ENCODE results near the gene THSD7B.
"Not testable (repeated sequence)": the region's sequence is repeated elsewhere in the genome, so short reads cannot be mapped to it uniquely, and the experiment has no call there.

Gene THSD7B

GRCh38 chr2:136956050-136956449, 190.7 kb downstream of the THSD7B start:
- H3K4me3 Mint-ChIP-seq, result no peak overlapping the region
- H3K36me3 Mint-ChIP-seq, result no peaks in the 10 kb centered on the region
- no peaks in the 10 kb centered on the region for H3K27me3 Mint-ChIP-seq
- H3K4me1 Mint-ChIP-seq (ENCODE audit: low read depth), result no peaks in the 10 kb centered on the region
- H3K27ac Mint-ChIP-seq, result no peak overlapping the region
- no peaks in the 10 kb centered on the region for H3K9me3 Mint-ChIP-seq (ENCODE audit: low read depth)

- Mint-ChIP-seq H3K9me3 (ENCODE audit: low read depth) (no peaks in the 10 kb centered on the region), H3K4me1 (ENCODE audit: low read depth) (no peaks in the 10 kb centered on the region), H3K4me3 (no peak overlapping the region), H3K36me3 (no peaks in the 10 kb centered on the region), H3K27ac (no peak overlapping the region), H3K27me3 (no peaks in the 10 kb centered on the region)
Measured at GRCh38 chr2:136957044-136957443, 191.7 kb downstream of the THSD7B start.

- no peaks in the 10 kb centered on the region for H3K36me3 Mint-ChIP-seq
- no peaks in the 10 kb centered on the region for H3K4me1 Mint-ChIP-seq (ENCODE audit: low read depth)
- no peak overlapping the region for H3K27ac Mint-ChIP-seq
- peaks cover 3% of the 10 kb centered on the region for H3K27me3 Mint-ChIP-seq
- no peaks in the 10 kb centered on the region for H3K9me3 Mint-ChIP-seq (ENCODE audit: low read depth)
- H3K4me3 Mint-ChIP-seq, result no peak overlapping the region
Measured at GRCh38 chr2:136962105-136962725, 196.9 kb downstream of the THSD7B start.

- H3K36me3 Mint-ChIP-seq, result no peaks in the 10 kb centered on the region
- peaks cover 3% of the 10 kb centered on the region for H3K27me3 Mint-ChIP-seq
- no peak overlapping the region for H3K4me3 Mint-ChIP-seq
- H3K4me1 Mint-ChIP-seq (ENCODE audit: low read depth), result no peaks in the 10 kb centered on the region
- no peaks in the 10 kb centered on the region for H3K9me3 Mint-ChIP-seq (ENCODE audit: low read depth)
- H3K27ac Mint-ChIP-seq, result no peak overlapping the region
Measured at GRCh38 chr2:136966485-136966884, 201.1 kb downstream of the THSD7B start.

- no peaks in the 10 kb centered on the region for H3K4me1 Mint-ChIP-seq (ENCODE audit: low read depth)
- peaks cover 6% of the 10 kb centered on the region for H3K9me3 Mint-ChIP-seq (ENCODE audit: low read depth)
- no peaks in the 10 kb centered on the region for H3K36me3 Mint-ChIP-seq
- no peak overlapping the region for H3K27ac Mint-ChIP-seq
- H3K4me3 Mint-ChIP-seq, result no peak overlapping the region
- peaks cover 3% of the 10 kb centered on the region for H3K27me3 Mint-ChIP-seq
Measured at GRCh38 chr2:136980303-136980702, 215.0 kb downstream of the THSD7B start.

- H3K27me3 Mint-ChIP-seq; H3K36me3 Mint-ChIP-seq; H3K4me3 Mint-ChIP-seq; H3K4me1 Mint-ChIP-seq (ENCODE audit: low read depth); H3K9me3 Mint-ChIP-seq (ENCODE audit: low read depth); H3K27ac Mint-ChIP-seq: not testable (repeated sequence)
Measured at GRCh38 chr2:136981689-136982088, 216.3 kb downstream of the THSD7B start.

GRCh38 chr2:136985044-136985443, 219.7 kb downstream of the THSD7B start:
- no peaks in the 10 kb centered on the region for H3K4me1 Mint-ChIP-seq (ENCODE audit: low read depth)
- no peak overlapping the region for H3K27ac Mint-ChIP-seq
- H3K27me3 Mint-ChIP-seq, result peaks cover 4% of the 10 kb centered on the region
- no peaks in the 10 kb centered on the region for H3K36me3 Mint-ChIP-seq
- H3K4me3 Mint-ChIP-seq, result no peak overlapping the region
- no peaks in the 10 kb centered on the region for H3K9me3 Mint-ChIP-seq (ENCODE audit: low read depth)

- Mint-ChIP-seq H3K27ac (no peak overlapping the region), H3K27me3 (peaks cover 6% of the 10 kb centered on the region), H3K36me3 (no peaks in the 10 kb centered on the region), H3K4me3 (no peak overlapping the region), H3K4me1 (ENCODE audit: low read depth) (no peaks in the 10 kb centered on the region), H3K9me3 (ENCODE audit: low read depth) (no peaks in the 10 kb centered on the region)
Measured at GRCh38 chr2:136986605-136987221, 221.4 kb downstream of the THSD7B start.

- Mint-ChIP-seq H3K27ac (no peak overlapping the region), H3K9me3 (ENCODE audit: low read depth) (no peaks in the 10 kb centered on the region), H3K27me3 (peaks cover 5% of the 10 kb centered on the region), H3K36me3 (no peaks in the 10 kb centered on the region), H3K4me1 (ENCODE audit: low read depth) (no peaks in the 10 kb centered on the region), H3K4me3 (no peak overlapping the region)
Measured at GRCh38 chr2:136990316-136990715, 225.0 kb downstream of the THSD7B start.

GRCh38 chr2:136994793-136995192, 229.4 kb downstream of the THSD7B start:
- H3K9me3 Mint-ChIP-seq (ENCODE audit: low read depth), result no peaks in the 10 kb centered on the region
- no peaks in the 10 kb centered on the region for H3K36me3 Mint-ChIP-seq
- H3K4me3 Mint-ChIP-seq, result no peak overlapping the region
- no peaks in the 10 kb centered on the region for H3K4me1 Mint-ChIP-seq (ENCODE audit: low read depth)
- peaks cover 4% of the 10 kb centered on the region for H3K27me3 Mint-ChIP-seq
- no peak overlapping the region for H3K27ac Mint-ChIP-seq

- H3K4me1 Mint-ChIP-seq (ENCODE audit: low read depth), result no peaks in the 10 kb centered on the region
- no peaks in the 10 kb centered on the region for H3K9me3 Mint-ChIP-seq (ENCODE audit: low read depth)
- no peak overlapping the region for H3K27ac Mint-ChIP-seq
- H3K4me3 Mint-ChIP-seq, result no peak overlapping the region
- no peaks in the 10 kb centered on the region for H3K36me3 Mint-ChIP-seq
- peaks cover 2% of the 10 kb centered on the region for H3K27me3 Mint-ChIP-seq
Measured at GRCh38 chr2:136997557-136997956, 232.2 kb downstream of the THSD7B start.

GRCh38 chr2:137000811-137001210, 235.5 kb downstream of the THSD7B start:
- peaks cover 2% of the 10 kb centered on the region for H3K27me3 Mint-ChIP-seq
- H3K9me3 Mint-ChIP-seq (ENCODE audit: low read depth), result no peaks in the 10 kb centered on the region
- no peak overlapping the region for H3K27ac Mint-ChIP-seq
- no peaks in the 10 kb centered on the region for H3K4me1 Mint-ChIP-seq (ENCODE audit: low read depth)
- no peak overlapping the region for H3K4me3 Mint-ChIP-seq
- no peaks in the 10 kb centered on the region for H3K36me3 Mint-ChIP-seq

GRCh38 chr2:137002896-137003295, 237.6 kb downstream of the THSD7B start:
- Mint-ChIP-seq H3K27me3 (no peaks in the 10 kb centered on the region), H3K4me3 (no peak overlapping the region), H3K27ac (no peak overlapping the region), H3K36me3 (no peaks in the 10 kb centered on the region), H3K4me1 (ENCODE audit: low read depth) (no peaks in the 10 kb centered on the region), H3K9me3 (ENCODE audit: low read depth) (no peaks in the 10 kb centered on the region)

GRCh38 chr2:137005210-137005609, 239.9 kb downstream of the THSD7B start:
- Mint-ChIP-seq H3K4me3 (no peak overlapping the region), H3K27me3 (peaks cover 1% of the 10 kb centered on the region), H3K9me3 (ENCODE audit: low read depth) (no peaks in the 10 kb centered on the region), H3K4me1 (ENCODE audit: low read depth) (no peaks in the 10 kb centered on the region), H3K27ac (no peak overlapping the region), H3K36me3 (no peaks in the 10 kb centered on the region)

GRCh38 chr2:137007938-137008337, 242.6 kb downstream of the THSD7B start:
- no peaks in the 10 kb centered on the region for H3K36me3 Mint-ChIP-seq
- no peak overlapping the region for H3K4me3 Mint-ChIP-seq
- H3K9me3 Mint-ChIP-seq (ENCODE audit: low read depth), result no peaks in the 10 kb centered on the region

GRCh38 chr2:137009953-137010352, 244.6 kb downstream of the THSD7B start:
- Mint-ChIP-seq H3K4me3 (no peak overlapping the region), H3K36me3 (no peaks in the 10 kb centered on the region), H3K4me1 (ENCODE audit: low read depth) (no peaks in the 10 kb centered on the region), H3K9me3 (ENCODE audit: low read depth) (no peaks in the 10 kb centered on the region), H3K27ac (no peak overlapping the region), H3K27me3 (peaks cover 1% of the 10 kb centered on the region)

More at GRCh38 chr2:137007938-137008337, 242.6 kb downstream of the THSD7B start:
- H3K27me3 Mint-ChIP-seq, result peaks cover 1% of the 10 kb centered on the region
- H3K4me1 Mint-ChIP-seq (ENCODE audit: low read depth), result no peaks in the 10 kb centered on the region
- H3K27ac Mint-ChIP-seq, result no peak overlapping the region
